ENCODE results near the gene LLCFC1. TPM values are rescaled to one million over a fixed set of nuclear protein-coding genes. Genes with fewer than 3 reads are reported as not detected.
"Not testable (repeated sequence)": the region's sequence is repeated elsewhere in the genome, so short reads cannot be mapped to it uniquely, and the experiment has no call there.

LLCFC1 gene
- polyA plus RNA-seq, 1 experiment, result not detected

GRCh38 chr7:142963993-142964392, 24.7 kb downstream of the LLCFC1 start:
- no peaks in the 10 kb centered on the region for H3K36me3 ChIP-seq (ENCODE audit: control insufficient read depth, insufficient read depth, low read length)
- ChIA-PET CTCF (interaction anchor here (0.6 kb wide), 1 partner anchor 16 kb away, joined by 3 read pairs; no protein-coding TSS in a partner anchor), POLR2A (no interaction called here)
- H3K27me3 ChIP-seq (ENCODE audit: control insufficient read depth, insufficient read depth, low read length), result no peaks in the 10 kb centered on the region
- H3K4me3 ChIP-seq (ENCODE audit: low read depth, low read length), result no peak overlapping the region
- no peak for DNase-seq (ENCODE audit: low read depth)
- TF ChIP-seq CTCF (IDR thresholded peaks at IDR 0.05; ENCODE audit: insufficient read depth, low read depth, low read length), result no peak

- H3K27me3 ChIP-seq (ENCODE audit: control insufficient read depth, insufficient read depth, low read length), result no peaks in the 10 kb centered on the region
- TF ChIP-seq CTCF (IDR thresholded peaks at IDR 0.05; ENCODE audit: insufficient read depth, low read depth, low read length), result no peak
- no peak overlapping the region for H3K4me3 ChIP-seq (ENCODE audit: low read depth, low read length)
- H3K36me3 ChIP-seq (ENCODE audit: control insufficient read depth, insufficient read depth, low read length), result no peaks in the 10 kb centered on the region
- ChIA-PET POLR2A (no interaction called here), CTCF (no interaction called here)
- DNase-seq (ENCODE audit: low read depth), result no peak
These were observed 25.4 kb downstream of the LLCFC1 start for GRCh38 chr7:142964502-142965246.

GRCh38 chr7:142968229-142968628, 28.9 kb downstream of the LLCFC1 start:
- no peak for TF ChIP-seq CTCF (IDR thresholded peaks at IDR 0.05; ENCODE audit: insufficient read depth, low read depth, low read length)

GRCh38 chr7:142969183-142969582, 29.9 kb downstream of the LLCFC1 start:
- H3K36me3 ChIP-seq (ENCODE audit: control insufficient read depth, insufficient read depth, low read length), result no peaks in the 10 kb centered on the region

More at GRCh38 chr7:142968229-142968628, 28.9 kb downstream of the LLCFC1 start:
- CTCF ChIA-PET, result no interaction called here
- H3K27me3 ChIP-seq (ENCODE audit: control insufficient read depth, insufficient read depth, low read length), result no peaks in the 10 kb centered on the region
- no peak for DNase-seq (ENCODE audit: low read depth)
- POLR2A ChIA-PET, result no interaction called here
- H3K36me3 ChIP-seq (ENCODE audit: control insufficient read depth, insufficient read depth, low read length), result no peaks in the 10 kb centered on the region
- H3K4me3 ChIP-seq (ENCODE audit: low read depth, low read length), result no peak overlapping the region

GRCh38 chr7:142974626-142975025, 35.3 kb downstream of the LLCFC1 start:
- no peak for DNase-seq (ENCODE audit: low read depth)
- Histone ChIP-seq H3K36me3 (ENCODE audit: control insufficient read depth, insufficient read depth, low read length) (no peaks in the 10 kb centered on the region), H3K27me3 (ENCODE audit: control insufficient read depth, insufficient read depth, low read length) (no peaks in the 10 kb centered on the region), H3K4me3 (ENCODE audit: low read depth, low read length) (no peak overlapping the region)
- no peak for TF ChIP-seq CTCF (IDR thresholded peaks at IDR 0.05; ENCODE audit: insufficient read depth, low read depth, low read length)
- CTCF ChIA-PET, result no interaction called here
- POLR2A ChIA-PET, result no interaction called here

More at GRCh38 chr7:142969183-142969582, 29.9 kb downstream of the LLCFC1 start:
- CTCF ChIA-PET, result interaction anchor here (0.7 kb wide), 2 partner anchors 12 to 14 kb away, joined by 3 read pairs; no protein-coding TSS in a partner anchor
- H3K27me3 ChIP-seq (ENCODE audit: control insufficient read depth, insufficient read depth, low read length), result no peaks in the 10 kb centered on the region
- H3K4me3 ChIP-seq (ENCODE audit: low read depth, low read length), result no peak overlapping the region
- no peak for DNase-seq (ENCODE audit: low read depth)
- no peak for TF ChIP-seq CTCF (IDR thresholded peaks at IDR 0.05; ENCODE audit: insufficient read depth, low read depth, low read length)
- POLR2A ChIA-PET, result no interaction called here

GRCh38 chr7:142978402-142978801, 39.1 kb downstream of the LLCFC1 start:
- DNase-seq (ENCODE audit: low read depth); POLR2A ChIA-PET; CTCF ChIA-PET: not testable (repeated sequence)

More at GRCh38 chr7:142978402-142978801, 39.1 kb downstream of the LLCFC1 start:
- H3K36me3 ChIP-seq (ENCODE audit: control insufficient read depth, insufficient read depth, low read length); H3K4me3 ChIP-seq (ENCODE audit: low read depth, low read length); H3K27me3 ChIP-seq (ENCODE audit: control insufficient read depth, insufficient read depth, low read length): not testable (repeated sequence)
